Epithelial cell of esophagus (primary cell): ENCODE data around the gene GJB4.

ENCODE experiments used
- DNase-seq: peaks from one replicate; pipeline ENCODE4 v3.0.0; 2010; ENCODE audit warnings: low read depth
- H3K4me3 ChIP-seq: 2 replicates; pipeline ENCODE4 v1.5.1; 2011; ENCODE audit warnings: mild to moderate bottlenecking, low read length, control low read depth
- CTCF ChIP-seq: IDR thresholded peaks from 2 replicates; pipeline ENCODE4 v1.5.1; 2011; ENCODE audit warnings: low read depth, mild to moderate bottlenecking, low read length, control low read depth, inconsistent platforms; ENCODE audit not compliant: insufficient read depth; ENCODE audit errors: missing control alignments

GJB4 gene

GRCh38 chr1:34746785-34747637 lies 12.5 kb upstream of the GJB4 start:
- no peak for DNase-seq
- no peak overlapping the region for H3K4me3 ChIP-seq
- no peak for TF ChIP-seq CTCF

- no peak overlapping the region for H3K4me3 ChIP-seq
- no peak for TF ChIP-seq CTCF
- DNase-seq, result no peak
Measured at GRCh38 chr1:34747638-34747941, 11.9 kb upstream of the GJB4 start.

GRCh38 chr1:34749992-34750391 lies 9.5 kb upstream of the GJB4 start:
- no peak for TF ChIP-seq CTCF
- H3K4me3 ChIP-seq, result no peak overlapping the region
- no peak for DNase-seq

- no peak for DNase-seq
- no peak overlapping the region for H3K4me3 ChIP-seq
- TF ChIP-seq CTCF, result no peak
Measured at GRCh38 chr1:34750610-34751009, 8.9 kb upstream of the GJB4 start.

- no peak overlapping the region for H3K4me3 ChIP-seq
- TF ChIP-seq CTCF, result no peak
- DNase-seq, result peak; percentile 57
Measured at GRCh38 chr1:34753163-34753562, 6.4 kb upstream of the GJB4 start.

- no peak for TF ChIP-seq CTCF
- peak; percentile 99 for DNase-seq
- peak within 1 kb of the TSS; percentile 72 for H3K4me3 ChIP-seq
Measured at GRCh38 chr1:34754964-34755637, 4.4 kb upstream of the GJB4 start, which contains the start of gene GJB5. TSS of gene GJB5 (plus strand) at chr1:34755047. CDS start at chr1:34757331, 2,284 bp downstream.
